ENCODE measurements around the gene AGAP1.
A peak's percentile ranks its signal among the peaks of the same experiment; 100 is the strongest.

The AGAP1 gene

DNA sequence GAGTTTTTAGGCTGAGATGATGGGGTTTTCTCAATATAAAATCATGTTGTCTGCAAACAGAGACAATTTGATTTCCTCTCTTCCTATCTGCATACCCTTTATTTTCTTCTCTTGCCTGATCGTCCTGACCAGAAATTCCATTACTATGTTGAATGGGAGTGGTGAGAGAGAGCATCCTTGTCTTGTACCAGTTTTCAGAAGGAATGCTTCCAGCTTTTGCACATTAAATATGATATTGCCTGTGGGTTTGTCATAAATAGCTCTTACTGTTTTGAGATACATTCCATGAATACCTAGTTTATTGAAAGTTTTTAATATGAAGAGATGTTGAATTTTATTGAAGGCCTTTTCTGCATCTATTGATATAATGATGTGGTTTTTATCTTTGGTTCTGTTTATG lies 492.5 kb downstream of the AGAP1 start:
- DNase-seq = no peak

DNA sequence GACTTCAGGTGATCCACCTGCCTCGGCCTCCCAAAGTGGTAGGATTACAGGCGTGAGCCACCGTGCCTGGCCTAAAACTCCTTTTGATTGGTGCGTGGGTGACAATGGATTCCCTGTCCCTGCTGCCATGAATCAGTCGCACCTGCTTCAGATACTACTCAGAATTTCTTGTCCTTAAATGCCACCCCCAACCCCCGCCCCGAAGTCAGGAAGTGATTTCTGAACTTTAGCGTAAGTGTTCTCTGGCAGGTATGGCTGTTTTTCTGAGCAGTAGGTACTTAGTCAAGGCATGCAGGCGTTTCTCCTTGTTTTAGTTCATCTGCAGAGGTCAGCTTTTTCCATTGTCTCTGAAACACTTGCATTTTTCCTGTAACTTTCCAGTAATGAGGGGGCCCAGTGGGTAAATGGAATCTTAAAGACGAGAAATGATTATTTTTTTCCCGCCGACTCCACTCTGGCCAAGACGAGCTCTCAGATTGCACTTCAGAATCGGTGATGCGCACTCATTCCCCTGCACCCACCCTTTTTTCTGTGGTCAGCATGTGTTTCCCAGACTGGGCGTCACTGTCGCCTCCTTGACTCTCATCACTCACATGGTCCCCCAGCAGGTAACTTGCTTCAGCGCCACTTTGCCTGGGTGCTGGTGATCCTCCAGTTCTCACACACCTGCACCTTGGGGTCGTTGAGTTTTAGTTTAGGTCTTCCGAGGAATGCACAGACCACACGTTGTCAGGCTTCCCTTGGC lies 494.6 kb downstream of the AGAP1 start:
- peak in 1 of 2 experiments; percentile 32 for DNase-seq

DNA sequence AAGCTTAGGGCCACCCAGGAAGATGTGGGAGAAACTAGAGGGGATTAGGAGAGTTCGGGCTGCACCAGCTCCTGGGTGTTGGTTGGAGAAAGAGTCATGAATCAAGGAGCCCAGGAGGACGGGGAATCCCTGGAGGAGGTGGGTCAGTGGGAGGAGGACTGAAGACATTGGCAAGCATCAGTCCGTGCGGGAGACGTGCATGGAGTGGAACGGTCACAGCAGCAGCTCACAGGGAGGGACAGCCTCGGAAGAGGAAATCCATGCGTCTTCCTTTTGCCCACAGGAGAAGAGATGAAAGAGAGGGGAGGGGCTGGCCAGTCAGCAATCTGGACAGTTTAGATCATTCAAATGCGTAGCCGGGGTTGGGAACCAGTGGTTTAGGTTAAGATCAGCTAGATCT lies 495.7 kb downstream of the AGAP1 start:
- no peak for DNase-seq

DNA sequence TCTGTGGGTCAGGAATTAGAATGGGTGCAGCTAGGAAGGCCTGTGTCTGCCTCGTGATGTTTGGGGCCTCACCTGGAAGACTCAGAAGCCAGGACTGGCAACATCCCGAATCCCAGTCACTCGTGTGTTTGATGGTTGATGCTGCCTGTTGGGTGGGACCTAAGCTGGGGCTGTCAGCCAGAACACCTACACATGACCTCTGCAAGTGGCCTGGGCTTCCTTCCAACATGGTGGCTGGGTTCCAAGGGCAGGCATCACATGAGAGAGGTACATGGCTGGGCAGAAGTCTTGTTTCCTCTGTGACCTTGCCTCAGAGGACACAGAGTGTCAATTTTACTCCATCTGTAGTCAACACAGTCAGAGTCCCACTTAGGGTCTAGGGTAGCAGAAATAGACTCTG lies 496.5 kb downstream of the AGAP1 start:
- no peak for DNase-seq

DNA sequence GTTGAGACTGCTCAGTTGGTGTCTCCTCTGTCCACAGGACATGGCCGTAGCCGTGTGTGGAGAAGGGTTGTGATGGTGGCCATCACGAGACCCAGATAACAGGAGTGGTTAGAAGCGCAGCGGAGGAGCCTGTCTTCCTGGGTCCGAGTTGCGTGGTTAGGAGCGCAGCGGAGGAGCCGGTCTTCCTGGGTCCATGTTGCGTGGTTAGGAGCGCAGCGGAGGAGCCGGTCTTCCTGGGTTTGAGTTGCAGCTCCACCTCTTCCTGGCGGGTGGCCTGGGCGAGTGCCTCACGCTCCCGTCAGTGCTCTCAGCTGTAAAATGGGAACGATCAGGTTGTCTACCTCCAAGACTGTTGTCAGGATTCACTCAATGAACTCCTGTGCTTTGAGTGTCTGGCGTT lies 498.2 kb downstream of the AGAP1 start:
- no peak for DNase-seq

DNA sequence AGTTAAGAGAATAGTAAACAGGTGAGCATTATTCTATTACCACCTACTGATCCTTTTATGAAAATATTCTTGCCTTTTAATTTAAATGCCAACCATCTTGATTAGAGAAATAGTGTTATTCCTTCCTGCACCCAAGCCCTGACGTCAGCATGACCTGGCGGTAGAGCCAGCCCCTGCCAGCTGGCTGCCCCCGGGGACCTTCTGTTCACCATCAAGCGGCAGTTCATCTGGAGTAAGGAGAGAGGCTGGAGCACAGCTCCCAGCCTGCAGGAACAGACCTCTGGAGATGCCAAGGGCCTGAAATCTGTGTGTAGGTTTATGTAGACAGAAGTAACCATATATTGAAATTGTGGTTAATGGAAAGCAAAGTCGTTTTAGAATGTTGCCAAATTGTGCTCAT lies 502.6 kb downstream of the AGAP1 start:
- no peak for DNase-seq

DNA sequence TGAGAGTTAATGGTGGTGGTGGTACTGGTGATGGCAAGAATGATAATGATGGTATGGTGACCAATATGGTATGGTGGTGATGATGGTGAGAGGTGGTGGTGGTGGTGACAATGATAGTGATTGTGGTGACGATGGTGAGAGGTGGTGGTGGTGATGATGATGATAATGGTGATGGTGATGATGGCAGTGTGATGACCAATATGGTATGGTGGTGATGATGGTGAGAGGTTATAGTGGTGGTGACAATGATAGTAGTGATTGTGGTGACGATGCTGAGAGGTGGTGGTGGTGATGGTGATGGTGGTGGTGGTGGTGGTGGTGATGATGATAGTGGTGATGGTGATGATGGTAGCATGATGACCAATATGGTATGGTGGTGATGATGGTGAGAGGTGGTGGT lies 505.2 kb downstream of the AGAP1 start:
- DNase-seq = no peak

DNA sequence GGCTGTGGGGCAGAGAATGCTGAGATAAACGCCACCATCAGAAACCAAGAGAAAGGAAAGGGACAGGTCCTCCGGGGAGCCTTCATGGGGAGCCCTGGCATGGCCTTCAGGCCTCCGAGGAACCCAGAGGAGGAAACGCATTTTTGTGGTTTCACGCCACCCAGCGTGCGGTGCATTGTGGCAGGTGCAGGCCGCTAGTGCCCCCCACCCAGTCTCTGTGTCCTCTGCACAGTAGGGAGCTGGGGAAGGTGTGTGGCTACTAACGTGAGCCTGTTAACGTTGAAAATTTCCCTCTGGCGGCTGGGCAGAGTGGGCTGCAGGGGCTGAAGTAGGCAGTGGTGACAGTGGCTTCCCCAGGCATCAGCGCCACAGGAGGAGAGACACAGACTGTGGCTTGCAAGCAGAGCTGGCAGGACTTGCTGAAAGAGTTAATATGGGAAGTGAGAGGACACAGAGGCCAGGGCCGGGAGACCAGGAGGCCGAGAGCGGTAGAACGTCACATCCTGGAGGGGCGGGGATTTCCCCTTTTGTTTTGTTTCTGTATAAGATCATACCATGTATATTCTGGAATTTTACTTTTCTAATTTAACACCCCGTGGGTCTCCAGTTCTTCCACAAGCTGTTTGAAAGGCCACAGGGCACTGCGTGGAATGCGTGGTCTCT lies 507.5 kb downstream of the AGAP1 start:
- DNase-seq = no peak

DNA sequence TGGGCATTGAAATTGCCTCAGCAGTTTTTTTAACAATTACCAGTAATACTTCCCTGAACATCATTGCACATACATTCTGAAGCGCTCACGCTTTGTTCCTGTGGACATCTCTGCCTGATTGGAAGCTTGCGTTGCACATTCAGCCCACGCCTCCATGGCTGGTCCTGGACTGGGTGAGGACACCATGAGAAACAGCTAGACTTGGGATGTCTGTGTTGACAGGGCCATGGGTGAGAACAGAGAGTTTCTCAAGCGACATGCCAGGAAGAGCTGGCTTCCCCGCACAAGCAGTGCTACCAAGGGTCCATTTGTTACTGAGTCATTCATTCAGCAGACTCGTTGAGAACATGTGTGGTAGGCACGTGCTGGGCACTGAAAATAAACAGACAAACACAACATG lies 508.0 kb downstream of the AGAP1 start:
- DNase-seq = no peak

DNA sequence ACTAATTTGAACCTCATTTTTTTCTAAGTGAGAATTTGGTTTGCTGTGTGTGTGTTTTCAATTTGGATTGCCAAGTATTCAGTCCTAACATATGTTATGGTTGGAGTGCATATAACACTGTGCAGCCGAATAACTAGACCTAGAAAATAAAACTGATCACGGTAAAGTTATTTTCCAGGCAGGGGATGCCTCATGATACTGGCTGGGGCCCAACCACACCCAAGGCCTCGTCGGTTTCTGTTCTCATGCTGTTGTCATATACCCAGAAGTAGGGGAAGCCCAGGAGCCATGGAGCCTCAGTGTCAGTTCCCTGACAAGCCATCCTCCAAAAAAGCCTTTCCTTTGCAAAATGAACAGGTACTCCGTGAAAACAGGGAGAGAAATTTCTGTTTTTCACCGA lies 514.2 kb downstream of the AGAP1 start:
- DNase-seq = no peak

DNA sequence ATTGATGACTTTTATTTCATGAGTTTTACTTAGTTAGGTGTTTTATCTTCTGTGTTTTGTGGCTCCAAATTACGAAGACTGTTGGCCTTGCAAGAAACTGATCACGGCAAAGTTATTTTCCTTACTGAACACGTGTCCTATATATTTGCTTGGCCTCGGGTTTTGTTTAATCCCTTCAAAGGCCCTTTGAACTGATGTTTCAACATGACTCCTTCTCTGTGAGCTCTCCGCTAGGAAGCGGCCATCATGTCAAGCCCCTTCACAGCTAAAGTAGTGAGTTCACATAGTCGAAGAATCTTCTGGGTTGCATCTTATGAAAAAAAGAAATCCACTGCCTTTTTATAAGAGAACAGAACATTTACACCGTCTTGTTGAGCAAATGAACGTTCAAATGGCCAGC lies 515.0 kb downstream of the AGAP1 start:
- no peak for DNase-seq

DNA sequence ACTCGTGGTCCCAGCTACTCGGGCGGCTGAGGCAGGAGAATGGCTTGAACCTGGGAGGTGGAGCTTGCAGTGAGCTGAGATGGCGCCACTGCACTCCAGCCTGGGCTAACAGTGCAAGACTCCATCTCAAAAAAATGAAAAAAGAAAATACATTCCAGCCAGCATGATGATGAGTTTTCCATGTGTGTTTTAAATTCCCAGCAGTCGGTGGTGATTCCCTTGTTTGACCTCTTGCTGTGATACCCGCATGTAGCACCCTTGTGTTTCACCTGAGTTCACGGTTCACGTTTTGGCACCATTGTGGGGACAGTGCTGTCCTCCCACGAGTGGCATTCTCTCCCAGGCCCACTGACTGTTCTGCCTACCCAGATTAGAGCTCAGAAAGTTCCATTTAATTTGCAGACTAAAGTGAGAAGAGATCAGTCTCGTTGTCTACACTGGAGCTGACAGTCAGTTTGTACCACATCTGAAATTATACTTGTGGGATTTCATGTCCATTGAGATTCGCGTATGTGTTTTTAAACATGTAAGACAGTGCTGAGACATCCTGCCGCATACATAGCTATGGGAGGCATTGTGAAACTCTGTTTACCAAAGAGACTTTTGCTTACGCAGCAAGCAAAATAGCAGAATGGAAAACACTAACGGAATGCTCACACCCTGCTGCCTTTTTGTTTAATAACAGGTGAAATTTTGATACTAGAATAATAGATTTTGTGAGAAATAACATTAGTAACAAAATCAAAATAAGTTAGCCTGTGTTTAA lies 517.3 kb downstream of the AGAP1 start:
- no peak for DNase-seq

DNA sequence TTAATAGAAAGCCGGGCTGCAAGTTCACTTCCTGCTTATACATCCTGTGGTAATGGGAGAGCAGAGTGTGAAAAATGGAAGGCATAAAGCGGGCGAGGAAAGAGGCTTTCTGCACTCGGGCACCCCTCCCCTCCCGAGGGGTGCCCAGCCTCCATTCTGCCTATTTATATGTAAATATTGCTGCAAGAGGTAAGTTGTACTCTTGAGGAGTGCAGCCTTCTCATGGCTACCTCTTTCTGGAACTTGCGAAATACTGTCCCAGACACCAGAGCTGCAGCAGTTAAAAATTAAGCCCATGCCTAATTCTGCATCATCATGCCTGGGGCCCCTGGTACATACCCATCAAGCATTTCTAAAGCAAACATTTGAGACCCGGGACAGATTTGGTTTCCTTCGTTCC lies 518.3 kb downstream of the AGAP1 start:
- no peak for DNase-seq

DNA sequence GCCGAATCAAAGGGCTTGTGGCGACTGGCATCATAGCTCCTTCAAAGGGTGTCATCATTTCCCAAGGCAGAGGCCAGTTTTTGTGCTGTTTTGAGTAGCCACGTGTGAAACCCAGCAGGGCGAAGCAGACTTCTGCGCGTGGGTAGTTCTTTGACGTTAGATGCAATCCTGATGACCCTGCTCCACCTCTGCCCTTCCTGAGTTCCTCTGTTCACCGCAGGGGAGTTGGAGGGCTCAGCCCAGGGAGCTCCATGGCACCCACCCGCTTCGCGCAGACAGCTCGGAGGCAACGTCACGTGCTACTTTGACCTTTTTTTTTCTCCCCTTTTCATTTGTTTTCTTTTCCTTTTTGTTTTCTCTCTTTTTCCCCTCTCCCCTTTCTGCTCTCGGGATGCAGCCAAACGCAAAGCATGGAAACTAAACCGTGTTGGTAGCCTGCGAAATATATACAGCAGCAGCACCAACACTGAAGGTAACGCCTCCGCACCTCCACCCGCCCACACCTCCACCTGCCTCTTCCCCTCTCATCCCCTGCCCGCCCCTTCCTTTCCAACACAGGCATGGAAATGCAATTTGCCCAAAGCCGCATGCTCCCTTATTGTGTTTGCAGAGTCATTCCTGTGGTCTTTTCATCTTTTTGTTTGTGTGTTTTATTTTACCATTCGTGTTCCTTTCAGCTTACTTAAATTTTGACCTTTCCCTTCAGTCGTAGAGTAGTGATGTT lies 520.7 kb downstream of the AGAP1 start:
- no peak for DNase-seq

DNA sequence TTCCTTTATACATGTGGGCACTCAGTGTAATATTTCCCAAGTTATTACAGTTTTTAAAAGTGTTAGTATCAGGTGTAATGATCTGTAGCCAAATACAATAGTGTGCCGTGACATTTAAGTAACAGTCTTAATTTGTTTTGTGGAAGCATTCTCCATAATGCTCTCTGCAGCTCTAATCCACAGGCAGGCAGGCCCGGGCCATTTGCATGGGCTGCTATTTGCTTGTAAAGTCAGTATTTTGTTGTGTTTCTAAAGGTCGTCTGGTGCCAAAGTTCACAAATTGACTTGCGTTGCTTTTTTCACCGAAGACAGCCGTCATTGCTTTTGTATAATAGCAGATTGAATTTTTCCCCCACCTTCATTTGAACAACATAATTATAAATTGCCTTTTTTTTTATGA lies 521.3 kb downstream of the AGAP1 start:
- no peak for DNase-seq

DNA sequence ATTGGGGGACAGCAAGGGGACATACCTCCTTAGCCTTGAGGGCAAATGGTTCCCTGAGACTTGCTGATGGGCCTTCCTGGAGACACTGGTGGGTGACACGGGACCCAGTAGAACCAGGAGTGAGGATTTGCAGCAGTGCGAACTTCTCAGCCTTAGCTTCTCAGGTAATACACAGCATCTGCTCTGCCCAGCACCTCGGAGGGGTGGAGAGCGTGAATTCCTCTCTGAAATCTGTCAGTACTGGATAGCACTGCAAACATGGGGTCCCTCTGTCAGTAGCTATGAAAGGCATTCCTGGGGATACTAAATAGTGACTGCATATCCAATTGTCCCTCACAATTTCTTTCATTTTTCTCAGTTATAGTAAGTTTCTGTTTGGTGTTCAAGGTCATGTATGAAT lies 522.7 kb downstream of the AGAP1 start:
- DNase-seq = no peak

DNA sequence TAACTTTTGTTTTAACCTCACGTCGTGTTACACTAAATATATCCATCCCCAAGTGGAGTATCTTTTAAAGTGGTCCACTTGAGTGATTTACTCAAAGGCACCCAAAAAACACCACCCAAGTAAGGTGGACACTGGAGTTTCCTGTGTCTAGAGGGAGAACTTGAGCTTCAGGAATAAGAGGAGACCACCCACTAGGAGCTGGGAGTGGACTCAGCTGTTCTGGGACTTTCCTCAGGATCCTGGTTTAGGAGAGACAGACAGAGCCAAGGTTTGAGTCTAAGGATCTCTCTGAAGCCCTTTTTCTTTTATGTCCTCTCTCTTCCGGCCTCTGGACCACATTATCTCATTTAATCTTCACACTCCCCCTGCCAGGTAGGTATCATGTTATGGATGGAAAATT lies 523.6 kb downstream of the AGAP1 start:
- no peak for DNase-seq

DNA sequence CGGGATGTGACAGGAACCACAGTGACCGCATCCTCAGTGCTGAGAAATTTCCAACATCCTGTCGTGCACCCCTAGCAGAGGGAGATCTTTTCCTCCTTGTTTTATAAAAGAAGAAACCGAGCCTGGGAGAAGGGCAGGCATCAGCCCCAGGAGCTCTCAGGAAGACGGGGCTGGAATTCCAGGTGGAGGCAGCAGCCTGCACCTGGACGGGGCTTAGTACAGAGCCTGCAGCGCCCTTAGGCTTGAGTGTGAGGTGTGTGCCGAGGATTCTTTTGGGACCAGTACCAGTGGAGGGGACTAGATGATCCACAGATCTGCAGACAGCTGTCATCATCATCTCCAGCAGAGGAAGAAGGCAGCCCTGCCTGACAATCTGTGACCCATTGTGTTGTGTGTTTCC lies 525.6 kb downstream of the AGAP1 start:
- no peak for DNase-seq

DNA sequence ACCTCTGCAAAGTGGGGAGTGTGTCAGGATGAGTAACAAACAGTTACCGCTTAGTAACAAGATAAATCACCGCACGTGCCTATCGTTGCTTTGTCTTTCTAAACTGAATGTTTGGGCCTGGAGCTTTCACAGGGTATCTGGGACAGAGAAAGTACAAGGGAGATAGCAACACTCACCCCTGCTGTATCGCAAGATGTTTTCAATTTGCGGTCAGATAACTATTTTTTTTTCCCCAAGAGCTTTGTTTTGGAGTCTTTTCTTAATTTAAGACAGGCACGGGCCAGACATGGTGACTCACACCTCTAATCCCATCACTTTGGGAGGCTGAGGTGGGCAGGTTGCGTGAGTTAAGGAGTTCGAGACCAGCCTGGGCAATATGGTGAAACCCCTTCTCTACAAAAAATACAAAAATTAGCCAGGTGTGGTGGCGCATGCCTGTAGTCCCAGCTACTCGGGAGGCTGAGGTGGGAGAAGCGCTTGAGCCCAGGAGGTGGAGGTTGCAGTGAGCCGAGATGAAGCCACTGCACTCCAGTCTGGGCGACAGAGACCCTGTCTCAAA lies 527.7 kb downstream of the AGAP1 start:
- DNase-seq = no peak

DNA sequence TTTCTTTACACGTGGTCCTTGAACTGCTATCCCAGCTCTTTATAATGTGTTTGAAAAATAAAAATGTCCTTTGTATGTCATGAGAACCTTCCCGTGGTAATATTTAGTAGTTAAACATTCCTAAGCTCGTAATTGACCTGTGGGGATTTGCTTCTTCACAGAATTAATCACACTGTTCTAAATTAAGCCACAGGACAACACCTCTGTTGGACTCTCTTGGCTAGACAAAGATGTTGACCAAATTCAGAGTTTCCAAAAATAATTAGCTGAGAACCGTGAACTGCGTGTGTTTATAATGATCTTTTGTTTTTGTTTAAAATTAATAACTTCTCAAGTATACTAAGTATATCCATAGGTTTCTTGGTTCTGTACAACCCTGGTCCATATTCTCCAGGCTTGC lies 528.3 kb downstream of the AGAP1 start:
- no peak for DNase-seq

DNA sequence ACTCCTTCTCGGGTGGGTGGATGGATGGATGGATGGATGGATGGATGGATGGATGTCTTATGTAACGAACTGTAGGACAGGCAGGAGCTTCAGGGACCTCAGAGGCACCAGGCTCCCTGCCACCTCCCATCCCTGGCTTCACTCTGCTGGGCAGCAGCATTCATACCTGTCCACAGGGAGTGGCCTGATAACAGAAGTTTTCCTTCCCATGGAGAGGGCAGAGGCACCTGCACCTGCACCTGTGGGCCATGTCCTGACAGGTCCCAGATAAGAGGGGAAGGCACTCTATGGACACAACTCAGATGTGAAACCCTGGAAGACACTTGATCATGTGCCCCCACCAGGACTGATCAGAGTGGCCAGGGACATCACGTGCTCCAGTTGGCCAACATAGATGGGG lies 532.0 kb downstream of the AGAP1 start:
- DNase-seq = no peak

DNA sequence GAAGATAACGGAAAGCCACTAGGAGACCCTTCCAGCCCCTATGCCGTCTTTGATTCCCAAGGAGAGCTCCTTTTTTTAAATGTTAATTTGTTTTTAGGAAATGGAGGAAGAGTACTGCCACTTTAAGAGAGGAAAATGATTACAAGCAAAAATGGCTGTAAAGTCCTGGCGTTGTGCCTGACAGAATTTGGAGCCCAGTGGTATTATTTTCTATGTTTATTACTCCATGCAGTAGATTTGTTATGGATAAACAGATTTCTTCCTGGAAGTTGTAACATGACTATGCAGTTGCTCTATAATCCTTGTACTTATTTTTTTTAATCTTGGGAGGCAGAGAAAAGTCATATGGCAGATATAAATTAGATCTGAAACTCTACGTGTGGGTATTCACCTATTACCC lies 533.0 kb downstream of the AGAP1 start:
- DNase-seq = no peak

DNA sequence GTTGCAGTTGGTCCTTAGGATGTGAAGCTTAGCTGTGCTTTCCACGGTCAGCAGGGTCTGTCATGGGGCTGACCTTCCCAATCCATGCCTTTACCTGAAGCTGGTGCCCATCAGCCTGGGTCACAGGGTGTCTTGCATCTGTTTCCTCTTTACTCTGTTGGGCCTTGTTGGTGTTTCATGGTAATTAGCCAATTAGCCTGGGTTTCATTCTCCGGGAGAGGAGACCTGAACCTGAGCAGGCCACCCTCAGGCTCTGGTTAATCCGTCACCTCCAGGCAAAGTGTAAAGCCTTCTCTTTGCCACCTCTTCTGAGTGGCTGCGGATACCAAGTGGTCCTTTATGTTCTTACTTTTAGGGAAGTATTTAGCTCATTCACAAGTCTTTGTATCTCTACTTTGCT lies 534.2 kb downstream of the AGAP1 start:
- no peak for DNase-seq
